Measurements from ENCODE around the gene FCRLA. TPM values are rescaled to one million over a fixed set of nuclear protein-coding genes. Genes with fewer than 3 reads are reported as not detected.

Gene FCRLA
- total RNA-seq, 1 donor = 0.90 TPM

- no peak overlapping the region for H3K4me3 ChIP-seq (ENCODE audit: low read depth, low read length)
- TF ChIP-seq, protein P1, sequence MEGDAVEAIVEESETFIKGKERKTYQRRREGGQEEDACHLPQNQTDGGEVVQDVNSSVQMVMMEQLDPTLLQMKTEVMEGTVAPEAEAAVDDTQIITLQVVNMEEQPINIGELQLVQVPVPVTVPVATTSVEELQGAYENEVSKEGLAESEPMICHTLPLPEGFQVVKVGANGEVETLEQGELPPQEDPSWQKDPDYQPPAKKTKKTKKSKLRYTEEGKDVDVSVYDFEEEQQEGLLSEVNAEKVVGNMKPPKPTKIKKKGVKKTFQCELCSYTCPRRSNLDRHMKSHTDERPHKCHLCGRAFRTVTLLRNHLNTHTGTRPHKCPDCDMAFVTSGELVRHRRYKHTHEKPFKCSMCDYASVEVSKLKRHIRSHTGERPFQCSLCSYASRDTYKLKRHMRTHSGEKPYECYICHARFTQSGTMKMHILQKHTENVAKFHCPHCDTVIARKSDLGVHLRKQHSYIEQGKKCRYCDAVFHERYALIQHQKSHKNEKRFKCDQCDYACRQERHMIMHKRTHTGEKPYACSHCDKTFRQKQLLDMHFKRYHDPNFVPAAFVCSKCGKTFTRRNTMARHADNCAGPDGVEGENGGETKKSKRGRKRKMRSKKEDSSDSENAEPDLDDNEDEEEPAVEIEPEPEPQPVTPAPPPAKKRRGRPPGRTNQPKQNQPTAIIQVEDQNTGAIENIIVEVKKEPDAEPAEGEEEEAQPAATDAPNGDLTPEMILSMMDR (IDR thresholded peaks at IDR 0.05; ENCODE audit: insufficient read depth, low read length) = no peak
- DNase-seq (ENCODE audit: low read depth) = no peak
These were observed 1.5 kb upstream of the FCRLA start for GRCh38 chr1:161705537-161705936.

DNA sequence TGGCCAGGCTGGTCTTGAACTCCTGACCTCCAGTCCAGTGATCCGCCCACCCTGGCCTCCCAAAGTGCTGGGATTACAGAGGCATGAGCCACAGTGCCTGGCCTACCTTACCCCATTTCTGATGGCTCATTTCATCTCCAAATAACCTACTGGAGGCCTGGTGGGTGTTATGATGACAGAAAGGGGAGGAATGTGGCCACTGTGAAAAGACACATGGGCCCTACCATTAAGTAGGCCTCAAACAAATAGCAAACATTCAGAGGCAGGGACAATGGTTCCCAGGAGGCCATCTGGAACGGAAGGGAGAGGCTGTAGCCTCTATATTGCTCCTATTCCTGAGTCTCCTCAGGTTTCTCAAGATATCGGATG lies 932 bp upstream of the FCRLA start:
- H3K4me3 ChIP-seq (ENCODE audit: low read depth, low read length) = no peak overlapping the region
- TF ChIP-seq, protein P1 (IDR thresholded peaks at IDR 0.05; ENCODE audit: insufficient read depth, low read length) = no peak
- DNase-seq (ENCODE audit: low read depth) = no peak

GRCh38 chr1:161707503-161707902 lies 474 bp downstream of the FCRLA start:
- DNase-seq (ENCODE audit: low read depth) = no peak
- TF ChIP-seq, protein P1 (IDR thresholded peaks at IDR 0.05; ENCODE audit: insufficient read depth, low read length) = no peak
- no peak overlapping the region for H3K4me3 ChIP-seq (ENCODE audit: low read depth, low read length)

DNA sequence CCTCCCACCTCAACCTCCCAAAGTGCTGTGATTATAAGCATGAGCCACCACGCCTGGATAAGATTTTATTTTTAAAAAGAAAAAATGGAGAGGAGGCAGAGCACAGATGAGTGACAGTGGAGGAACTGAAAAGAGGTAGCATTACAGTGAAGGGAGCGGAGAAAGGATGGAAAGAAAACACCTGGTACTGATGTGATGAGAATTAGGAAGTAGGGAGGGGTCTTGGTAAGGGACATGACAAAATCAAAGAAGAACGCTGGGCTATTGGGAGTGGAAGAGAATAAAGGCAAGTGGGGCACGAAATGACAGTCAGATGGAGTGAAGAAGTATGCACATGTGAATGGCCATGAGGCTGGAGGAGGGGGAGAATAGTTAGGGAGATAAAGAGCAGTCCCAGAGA lies 2.3 kb downstream of the FCRLA start:
- DNase-seq (ENCODE audit: low read depth) = no peak
- H3K4me3 ChIP-seq (ENCODE audit: low read depth, low read length) = no peak overlapping the region
- TF ChIP-seq, protein P1 (IDR thresholded peaks at IDR 0.05; ENCODE audit: insufficient read depth, low read length) = no peak

DNA sequence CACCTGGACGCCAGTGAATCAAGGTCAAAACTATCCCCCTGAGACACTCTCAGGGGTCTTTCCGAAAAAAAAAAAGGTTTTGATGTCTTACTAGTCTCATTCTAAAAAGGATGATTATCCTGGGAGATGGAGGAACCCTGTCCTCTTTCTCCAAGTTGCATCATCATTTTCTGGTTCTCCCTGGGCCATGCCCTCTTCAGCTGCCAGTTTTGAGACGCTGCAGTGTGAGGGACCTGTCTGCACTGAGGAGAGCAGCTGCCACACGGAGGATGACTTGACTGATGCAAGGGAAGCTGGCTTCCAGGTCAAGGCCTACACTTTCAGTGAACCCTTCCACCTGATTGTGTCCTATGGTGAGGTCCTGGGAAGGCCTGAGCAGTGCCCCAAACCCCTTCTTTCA lies 3.5 kb downstream of the FCRLA start:
- peak; percentile 47 for DNase-seq (ENCODE audit: low read depth)
- TF ChIP-seq, protein P1 (IDR thresholded peaks at IDR 0.05; ENCODE audit: insufficient read depth, low read length) = no peak
- H3K4me3 ChIP-seq (ENCODE audit: low read depth, low read length) = no peak overlapping the region

GRCh38 chr1:161718559-161719324 lies 11.7 kb downstream of the FCRLA start:
- no peak for DNase-seq (ENCODE audit: low read depth)
- TF ChIP-seq, protein P1 (IDR thresholded peaks at IDR 0.05; ENCODE audit: insufficient read depth, low read length) = no peak
- H3K4me3 ChIP-seq (ENCODE audit: low read depth, low read length) = no peak overlapping the region

DNA sequence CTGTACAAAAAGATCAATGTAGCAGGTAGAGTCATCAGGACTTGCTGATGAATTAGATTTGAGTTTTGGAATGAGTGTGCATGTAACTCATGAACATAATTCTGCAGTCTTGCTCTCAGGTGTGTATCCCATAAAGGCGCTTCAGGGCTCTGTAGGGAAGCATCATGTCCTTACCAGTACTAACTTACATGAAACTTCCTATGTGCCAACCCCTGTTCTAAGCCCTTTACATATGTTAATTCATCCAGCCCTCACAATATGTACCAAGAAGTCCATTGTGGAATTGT lies 12.2 kb downstream of the FCRLA start:
- no peak overlapping the region for H3K4me3 ChIP-seq (ENCODE audit: low read depth, low read length)
- TF ChIP-seq, protein P1 (IDR thresholded peaks at IDR 0.05; ENCODE audit: insufficient read depth, low read length) = no peak
- no peak for DNase-seq (ENCODE audit: low read depth)

Data from fibroblast of the aortic adventitia (primary cell).